NCI-H526 (cell line): Measurements from ENCODE around the gene RXRA.

Experiments
- DNase-seq, 2 experiments: peaks; one replicate each; lab custom pipeline; 2025; lab: John Stamatoyannopoulos, UW

Gene RXRA

DNA sequence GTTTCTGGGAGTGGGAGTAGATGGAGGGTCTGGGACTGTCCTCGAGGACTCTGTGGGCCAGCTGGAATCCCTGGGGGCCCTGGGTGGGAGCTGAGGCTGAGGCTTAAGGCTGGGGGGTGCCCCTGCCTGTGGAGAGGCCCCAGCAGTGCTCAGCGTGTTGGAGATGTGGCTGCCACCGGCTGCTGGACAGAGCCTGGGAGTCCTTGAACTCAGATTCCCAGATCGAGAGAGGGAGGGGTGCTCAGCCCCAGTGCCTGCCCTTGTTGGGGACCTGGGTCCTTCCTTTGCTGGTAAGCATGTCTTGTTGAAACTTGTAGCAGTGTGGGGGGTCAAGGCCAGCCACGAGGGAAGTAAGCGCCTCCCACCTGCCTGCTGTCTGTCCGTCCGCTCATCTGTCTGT, 10.7 kb downstream of the RXRA start:
- DNase-seq = no peak

DNA sequence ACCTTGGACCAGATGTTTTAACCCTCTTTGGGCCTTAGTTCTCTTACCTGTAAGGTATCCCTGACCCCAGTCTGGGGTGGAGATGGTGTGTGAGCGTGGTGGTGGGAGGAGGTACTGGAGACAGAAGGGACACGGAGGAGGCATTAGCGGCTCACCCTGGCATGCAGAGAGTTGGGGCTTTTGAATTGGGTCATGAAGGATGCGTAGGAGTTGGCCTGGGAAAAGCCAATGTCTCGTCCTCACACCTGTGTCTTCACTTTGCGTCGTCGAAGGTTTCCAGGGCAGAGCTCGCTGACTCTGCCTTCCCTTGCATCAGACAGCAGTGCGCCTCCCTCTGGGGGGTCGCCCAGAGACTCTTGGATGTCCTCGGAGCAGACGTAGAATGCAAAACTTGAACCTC, 11.2 kb downstream of the RXRA start:
- no peak for DNase-seq

DNA sequence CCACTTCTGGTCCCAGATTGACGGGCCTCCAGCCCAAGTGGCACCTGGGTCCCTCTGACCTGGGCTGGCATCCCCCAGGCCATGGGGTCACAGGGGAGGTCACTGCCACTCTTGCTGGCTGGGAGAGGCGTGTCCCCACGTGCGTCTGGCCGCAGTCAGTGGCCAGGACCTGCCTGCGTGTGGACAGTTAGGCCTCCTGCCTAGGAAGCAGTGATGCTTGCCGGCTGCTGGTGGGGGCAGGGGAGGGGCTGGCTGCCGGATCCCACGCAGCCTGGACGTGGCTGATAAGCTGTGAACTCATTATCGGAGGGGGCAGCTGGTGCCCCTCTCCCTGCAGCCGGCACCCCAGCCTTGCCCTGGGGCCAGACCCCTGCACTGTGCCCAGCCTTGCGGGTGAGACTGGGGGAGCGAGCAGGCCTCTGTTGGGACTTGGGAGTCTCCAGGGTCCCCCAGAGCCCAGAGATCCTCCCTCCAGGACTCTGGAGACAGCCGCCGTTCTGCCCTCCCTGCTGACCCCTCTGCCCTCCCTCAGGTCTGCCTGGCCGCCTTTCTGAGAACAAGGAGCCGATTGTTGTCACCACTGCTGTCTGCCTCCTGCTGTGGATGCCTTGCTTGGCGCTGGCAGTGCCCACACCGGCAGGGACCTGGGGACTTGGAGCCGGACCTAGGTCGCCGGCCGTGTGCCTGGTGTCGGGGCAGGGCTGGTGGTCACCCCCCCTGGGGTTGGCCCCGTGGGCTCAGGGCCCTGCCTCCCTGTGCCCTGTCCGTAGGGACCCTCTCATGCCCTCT, 12.3 kb downstream of the RXRA start:
- DNase-seq = peak in 1 of 2 experiments; percentile 49

DNA sequence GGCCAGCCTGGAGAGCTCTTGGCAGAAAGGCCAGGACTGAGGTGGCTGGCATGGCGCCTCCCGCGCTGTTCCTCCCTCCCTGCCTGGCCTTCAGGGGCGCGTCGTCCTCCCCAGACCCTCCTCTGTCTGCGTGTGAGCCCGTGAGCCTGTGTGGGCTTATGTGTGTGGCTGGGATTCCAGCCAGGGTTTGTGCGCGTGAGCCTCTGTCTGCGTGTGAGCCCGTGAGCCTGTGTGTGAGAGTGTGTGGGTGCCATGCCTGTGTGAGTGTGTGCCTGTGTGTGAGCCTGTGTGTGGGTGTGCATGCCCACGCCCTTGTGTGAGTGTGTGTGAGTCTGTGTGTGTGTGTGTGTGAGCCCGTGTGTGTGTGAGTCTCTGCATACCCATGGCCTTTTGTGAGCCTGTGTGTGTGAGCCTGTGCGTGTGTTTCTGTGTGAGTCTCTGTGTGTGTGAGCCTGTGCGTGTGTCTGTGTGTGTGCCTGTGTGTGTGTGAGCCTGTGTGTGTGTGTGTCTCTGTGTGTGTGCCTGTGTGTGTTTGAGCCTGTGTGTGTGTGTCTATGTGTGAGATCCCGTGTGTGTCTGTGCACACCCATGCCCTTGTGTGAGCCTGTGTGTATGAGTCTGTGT, 13.0 kb downstream of the RXRA start:
- no peak for DNase-seq

DNA sequence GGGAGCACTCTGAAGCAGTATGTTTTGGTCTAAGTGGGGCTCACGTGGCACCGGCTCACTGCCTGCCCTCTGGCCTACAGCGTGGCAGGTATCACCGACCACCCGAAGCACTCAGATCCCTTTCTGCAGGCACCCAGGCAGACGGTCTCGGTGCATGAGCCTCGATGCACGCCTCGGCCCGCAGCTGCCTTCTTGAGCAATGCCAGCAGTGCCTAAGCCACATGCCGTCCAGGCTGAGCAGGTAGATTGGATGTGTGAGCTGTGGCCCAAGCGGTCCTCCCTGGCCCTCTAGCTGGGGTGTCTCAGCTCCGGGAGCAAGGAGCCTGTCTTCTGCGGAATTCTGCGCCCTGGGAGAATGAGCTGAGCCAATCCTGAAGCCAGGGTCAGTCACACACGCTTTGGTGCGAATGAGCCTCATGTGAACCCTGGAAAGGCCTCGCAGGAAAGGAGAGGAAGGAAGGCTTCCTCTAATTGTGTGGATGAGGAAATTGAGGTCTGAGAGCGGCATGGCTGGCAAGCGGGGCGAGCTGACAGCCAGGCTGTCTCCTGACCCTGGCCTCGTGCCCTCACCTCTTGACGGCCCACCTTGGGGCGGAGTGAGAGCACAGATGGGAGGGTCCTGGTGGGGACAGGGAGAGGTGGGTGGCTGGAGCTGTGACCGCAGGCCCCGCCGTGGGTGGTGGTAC, 14.4 kb downstream of the RXRA start:
- DNase-seq = no peak

DNA sequence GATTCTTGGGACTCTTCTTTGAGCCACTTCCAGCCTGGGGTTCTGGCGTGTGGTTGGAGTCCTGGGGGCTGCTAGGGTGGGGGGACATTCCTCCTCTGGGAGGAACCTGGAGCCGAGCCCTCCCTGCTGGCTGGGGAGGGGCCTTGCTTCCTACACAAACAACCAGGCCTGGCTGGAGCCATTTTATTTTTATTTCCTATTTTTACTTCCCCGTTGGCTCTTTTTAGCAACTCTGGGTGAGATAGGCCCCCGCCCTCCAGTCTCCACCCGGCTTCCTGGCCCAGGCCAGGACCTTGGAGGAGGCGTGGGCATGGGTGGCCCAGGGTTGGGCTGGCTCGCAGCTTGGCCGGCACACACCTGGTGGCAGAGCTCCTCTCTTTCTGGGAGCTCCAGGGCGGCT, 15.1 kb downstream of the RXRA start:
- no peak for DNase-seq

DNA sequence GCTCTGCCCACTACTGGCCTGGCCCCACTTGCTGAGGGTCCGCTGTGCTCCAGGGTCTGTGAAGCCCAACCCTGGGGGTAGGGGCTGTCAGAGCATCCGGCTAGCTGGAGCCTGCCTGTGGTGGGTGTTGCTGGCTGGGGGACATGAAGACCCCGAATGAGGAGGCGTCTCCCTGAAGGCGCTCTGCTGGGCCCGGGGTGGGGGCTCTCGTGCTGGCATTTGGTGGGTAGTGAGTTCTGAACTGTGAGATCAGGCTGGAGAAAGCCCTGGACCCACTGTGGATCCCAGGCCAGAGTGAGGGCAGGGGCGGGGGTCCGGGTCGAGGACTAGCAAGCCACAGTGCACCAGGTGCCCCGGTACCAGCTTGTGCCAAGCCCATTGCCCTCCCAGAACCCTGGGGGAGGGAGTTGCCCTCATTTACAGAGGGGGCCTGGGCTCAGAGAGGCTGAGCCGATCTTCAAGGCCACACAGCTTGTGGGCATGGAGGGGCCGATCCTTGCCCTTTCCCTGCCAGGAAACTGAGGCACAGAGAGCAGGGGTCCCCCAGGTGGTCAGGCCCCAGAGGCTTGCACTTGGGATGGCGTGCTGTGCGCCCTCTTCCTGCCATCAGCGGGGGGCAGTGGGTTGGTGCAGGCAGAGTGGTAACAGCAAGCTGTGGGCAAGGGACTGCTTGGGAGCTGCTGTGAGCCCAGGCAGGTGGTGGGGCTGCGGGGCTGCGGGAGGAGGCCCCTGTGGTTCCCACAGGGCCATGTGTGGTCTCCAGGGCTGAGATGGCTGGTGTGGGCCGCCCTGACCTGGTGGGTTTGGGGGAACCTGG, 15.9 kb downstream of the RXRA start:
- DNase-seq = no peak

DNA sequence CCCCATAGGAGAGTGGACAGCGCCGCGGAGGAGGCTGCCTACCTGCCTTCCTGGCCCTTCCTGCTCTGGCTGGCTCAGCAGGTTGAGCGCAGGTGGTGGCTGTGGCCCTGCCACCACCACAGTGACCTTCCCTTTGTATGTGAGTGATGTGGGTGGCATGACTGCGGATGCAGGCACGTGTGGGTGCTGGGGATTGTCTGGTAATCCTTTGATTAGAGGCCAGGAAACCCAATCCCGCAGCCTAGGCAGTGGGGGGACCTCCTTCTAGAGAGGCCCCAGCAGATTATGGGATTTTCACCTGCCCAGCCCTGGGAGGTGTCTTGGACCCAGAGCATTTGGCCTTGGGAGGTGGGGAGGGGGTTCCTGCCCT, 16.5 kb downstream of the RXRA start:
- DNase-seq = no peak

DNA sequence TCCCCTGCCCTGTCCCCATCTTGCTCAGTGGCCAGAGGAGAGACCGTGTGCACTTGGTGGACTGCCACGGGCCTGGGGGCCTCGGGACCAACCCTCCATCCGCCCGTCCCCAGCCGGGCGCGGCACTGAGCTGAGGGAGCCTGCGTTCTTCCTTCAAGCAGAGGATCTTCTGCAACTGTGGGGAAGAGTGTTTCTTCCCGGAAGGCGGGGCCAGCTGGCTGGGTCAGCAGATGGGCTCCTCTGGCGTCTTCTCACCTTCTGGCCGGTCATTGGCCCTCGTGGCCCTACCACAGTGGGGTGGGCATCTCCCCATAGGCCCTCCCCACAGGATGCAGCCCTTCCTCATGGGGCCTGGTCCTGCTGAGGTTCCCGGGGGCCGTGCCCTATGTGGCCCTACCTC, 17.4 kb downstream of the RXRA start:
- no peak for DNase-seq

DNA sequence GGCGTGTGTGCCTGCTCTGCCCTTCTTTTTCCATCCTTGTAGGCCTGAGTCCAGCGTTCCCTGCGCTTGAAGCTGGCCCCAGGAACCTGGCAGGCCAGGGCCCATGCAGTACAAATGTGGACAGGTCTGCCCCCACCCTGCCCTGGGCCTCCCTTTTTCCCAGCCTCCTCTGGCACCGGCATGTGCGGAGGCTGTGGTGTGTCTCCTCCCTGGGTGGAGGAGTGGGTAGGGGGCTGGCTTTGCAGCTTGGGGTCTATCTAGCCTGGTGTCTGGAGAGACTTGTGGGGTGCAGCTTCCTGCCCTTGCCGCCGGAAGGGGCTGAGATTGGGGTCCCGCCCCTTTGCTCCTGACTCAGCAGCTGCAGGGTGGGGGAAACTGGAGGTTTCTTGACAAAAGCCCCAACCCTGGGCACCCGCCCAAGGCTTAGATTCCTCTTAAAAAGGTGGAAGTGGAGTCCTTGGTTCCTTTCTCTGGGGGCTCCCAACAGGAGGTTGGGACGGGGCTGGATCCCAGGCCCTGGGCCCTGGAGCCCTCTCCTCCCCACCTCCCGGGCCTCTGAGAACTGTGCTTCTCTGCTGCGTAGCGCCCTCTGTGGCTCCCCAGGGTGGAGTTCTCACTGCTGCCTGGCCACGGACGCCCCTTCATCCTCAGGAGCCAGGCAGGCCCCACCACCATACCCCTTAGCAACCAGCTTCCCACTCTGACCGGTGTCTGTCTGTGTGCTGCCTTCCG, 18.0 kb downstream of the RXRA start:
- no peak for DNase-seq

DNA sequence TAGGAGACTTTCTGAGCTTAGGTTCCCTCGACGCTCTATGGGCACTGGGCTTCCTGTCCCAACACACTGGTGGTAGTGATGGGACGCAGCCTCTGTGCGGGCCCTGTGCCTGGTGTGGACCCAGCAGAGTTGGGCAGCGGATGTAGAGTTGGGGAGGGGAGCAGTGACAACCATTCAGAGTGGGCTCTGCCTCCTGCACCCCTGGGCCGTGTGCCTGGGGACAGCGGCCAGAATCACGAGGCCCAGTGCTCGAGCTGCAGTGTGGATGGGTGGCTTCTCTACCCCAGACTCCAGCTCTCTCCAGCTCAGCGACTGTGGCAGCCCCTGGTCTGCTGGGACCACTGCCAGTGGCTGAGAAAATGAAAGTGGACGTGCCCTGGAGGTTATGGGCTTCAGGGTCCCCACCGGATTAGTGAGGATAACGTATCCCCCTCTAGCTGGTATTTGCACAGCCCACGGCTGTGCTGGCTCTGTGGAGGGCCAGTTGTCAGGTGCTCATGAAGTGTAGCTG, 18.6 kb downstream of the RXRA start:
- DNase-seq = no peak

DNA sequence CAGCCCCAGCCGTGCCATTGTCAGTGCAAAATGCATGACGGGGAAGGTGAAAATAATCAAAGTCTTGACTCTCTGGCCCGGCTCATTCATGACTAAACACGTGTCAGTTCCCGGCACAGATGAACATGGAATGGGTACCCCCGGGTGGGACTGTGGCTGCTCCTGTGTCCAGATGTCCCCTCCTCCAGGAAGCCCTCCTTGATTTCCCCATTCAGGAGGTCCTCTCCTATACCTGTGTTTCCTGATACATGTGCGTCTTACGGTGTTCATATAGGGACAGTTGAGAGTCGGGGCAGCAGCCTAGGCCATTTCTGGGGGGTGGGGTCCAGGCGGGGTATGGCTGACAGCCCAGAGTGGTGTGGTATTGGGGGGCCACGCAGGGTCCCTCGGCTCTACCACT, 19.5 kb downstream of the RXRA start:
- no peak for DNase-seq

DNA sequence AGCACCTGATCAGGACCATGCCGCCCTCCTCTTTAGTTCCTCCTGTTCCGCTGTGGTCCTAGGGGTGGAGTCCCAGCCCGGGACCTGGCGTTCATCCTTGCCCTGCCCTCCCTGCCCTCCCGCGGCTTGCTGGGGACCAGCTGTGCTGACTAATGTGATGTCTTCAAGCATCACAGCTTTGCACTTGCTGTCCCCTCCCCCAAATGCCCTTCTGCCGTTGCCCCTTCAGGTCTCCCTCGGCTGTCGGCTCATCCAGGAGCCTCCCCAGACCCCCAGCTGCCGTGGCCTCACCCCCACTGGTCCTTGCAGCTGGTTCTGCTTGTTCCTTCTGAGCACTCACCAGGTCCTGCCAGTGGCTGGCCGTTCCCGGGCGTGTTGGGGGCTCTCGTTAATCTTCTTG, 19.9 kb downstream of the RXRA start:
- no peak for DNase-seq

DNA sequence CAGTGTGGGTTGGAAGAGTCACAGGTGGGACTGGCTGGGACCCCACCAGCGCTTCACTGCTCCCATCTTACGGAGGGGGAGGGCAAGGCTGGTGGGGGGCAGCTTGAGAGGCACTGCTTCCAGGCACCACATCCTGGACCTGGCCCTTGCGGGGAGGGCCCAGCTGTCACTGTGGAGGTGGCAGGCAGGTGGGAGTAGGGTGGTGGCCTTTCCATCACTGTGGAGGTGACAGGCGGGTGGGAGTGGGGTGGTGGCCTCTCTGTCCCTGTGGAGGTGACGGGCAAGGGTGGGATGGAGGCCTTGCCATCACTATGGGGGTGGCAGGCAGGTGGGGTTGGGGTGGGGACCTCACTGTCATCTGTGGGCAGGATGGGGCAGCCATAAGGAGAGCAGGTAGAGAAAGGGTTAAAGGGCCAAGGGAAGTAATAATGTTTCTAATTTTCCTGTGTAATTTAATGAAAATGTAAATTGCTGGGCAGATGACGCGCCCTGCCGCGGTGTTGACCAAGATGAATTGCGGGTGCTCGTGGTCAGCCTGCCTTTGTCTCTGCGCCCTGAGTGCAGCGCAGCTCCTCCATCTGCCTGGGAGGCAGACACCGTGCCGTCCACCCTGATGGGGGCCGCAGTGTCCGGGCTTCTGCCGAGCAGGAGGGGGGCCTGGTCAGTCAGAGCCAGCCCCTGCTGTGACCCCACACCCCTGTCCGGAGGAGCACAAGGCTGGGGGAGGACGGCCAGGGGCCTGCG, 20.8 kb downstream of the RXRA start:
- peak in 1 of 2 experiments; percentile 11 for DNase-seq

DNA sequence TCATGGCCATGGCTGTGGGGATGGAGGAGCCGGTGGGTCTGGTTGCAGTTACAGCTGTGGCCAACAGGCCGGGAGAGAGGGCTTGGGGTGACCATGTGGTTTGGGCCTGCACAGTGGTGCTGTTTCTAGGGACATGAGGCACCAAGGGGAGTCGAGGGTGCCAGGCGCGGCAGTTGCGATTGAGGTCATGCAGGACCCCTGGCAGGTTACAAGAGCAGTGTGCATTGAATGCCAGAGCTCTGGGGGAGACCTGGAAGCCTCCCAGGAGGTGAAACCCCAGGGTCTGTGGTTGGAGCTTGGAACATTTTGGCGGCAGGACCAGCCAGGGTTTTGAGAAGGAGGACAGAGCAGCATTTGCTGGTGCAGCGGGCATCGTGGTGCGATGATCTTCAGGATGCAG, 21.7 kb downstream of the RXRA start:
- DNase-seq = no peak

DNA sequence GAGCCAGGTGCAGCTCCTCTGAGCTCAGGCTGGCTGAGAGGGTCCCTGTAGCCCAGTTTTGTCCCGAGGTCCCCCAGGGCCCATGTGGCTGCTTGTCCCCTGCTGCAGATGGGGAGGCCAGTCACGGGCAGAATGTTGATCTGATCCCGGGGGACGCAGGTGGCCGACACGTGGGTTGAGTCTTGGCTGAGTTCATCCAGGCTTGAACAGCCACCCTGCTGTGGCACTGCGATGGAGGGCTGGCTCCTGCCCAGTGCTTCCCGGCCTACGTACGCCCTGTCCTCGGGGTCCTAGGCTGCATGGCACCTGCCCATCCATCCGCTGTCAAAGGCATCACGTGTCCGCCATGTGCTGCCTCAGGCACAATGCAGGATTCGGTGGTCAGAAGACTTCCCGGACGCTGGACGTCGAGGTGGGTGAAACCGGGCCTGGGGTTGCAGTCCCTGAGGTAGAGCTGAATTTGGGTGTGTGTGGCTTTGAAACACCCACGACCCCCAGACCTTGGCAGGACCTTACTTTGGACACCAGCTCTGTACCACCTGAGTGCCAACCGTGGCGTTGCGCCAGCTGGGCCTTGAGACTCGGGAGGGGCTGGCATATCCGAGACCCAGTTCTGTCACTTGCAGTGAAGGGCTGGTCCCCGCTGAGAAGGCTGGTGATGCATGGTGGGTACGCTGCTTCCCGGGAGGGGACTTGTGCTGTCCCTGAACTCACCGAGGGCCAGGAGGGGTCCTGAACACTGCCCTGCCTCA, 22.3 kb downstream of the RXRA start:
- DNase-seq = no peak

DNA sequence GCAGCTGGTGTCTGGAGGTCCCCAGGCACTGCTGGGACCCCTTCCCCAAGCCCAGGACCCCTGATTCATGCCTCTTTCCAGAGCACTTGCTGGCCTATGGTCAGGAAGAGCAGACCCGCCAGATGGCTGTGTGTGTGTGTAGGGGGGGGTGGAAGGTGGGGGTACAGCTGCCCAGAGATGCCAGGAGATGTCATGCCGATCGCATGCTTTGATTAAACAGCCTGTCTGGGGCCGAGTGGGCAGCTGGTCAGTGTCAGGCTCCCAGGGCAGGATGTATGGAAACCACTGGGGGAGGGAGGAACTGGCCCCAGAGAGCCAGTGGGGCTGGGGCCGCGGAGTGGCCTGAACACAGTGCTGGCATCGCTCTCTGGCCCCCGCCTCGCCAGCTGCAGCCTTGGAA, 23.7 kb downstream of the RXRA start:
- DNase-seq = no peak

DNA sequence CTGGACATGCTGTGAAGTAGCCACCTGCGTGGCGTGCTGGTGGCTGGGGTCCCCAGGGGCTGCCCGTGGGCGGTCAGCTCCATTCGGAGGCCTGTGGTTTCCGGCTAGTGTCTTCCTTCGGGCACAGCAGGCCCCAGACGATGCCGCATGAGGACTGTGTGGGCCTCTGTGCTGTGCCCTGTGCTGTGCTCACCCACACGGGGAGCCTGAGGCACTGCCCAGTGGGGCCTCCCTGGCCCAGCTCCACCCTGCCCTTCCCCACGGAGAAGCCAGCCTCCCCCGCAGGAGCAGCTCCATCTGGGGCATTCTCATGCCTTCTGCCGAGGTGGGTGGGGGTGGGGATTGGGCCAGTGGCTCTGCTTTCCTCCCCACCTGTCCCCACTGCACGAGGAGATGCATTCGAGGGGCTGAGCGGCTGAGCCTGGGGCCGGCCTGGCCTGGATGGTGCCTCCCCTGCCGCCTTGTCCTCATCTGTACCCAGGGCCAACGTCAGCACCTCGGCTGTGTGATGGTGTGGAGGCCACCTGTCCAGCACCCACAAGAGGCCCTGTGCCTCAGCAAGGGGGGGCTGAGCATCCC, 24.2 kb downstream of the RXRA start:
- DNase-seq = no peak

DNA sequence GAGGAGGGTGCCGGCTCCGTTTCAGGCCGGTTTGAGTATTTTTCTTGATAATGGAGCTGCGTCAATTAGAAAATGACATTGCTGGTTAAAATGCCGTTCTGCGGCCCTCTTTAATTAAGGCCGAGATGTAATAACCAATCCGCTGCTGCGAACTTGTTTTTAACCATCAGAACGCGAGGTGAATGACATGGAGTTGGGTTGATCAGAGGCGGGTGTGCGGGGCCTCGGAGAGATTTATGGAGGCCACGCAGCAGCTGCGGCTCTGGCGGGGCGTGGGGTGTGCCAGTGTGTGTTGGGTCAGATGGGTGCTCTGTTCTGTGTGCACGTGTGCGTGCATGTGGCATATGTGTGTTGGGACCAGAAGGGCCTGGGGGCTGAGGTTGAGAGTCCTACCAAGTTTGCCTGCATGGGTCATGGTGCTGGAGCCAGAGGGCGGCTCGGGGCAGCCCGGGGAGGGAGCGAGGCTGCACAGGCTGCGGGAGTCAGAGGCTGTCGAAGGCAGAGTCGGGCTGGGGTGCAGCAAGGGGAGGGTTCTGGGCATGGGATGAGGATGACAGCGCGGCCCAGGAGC, 25.4 kb downstream of the RXRA start:
- no peak for DNase-seq
